Measurements from ENCODE around the gene AACS. TPM values are rescaled to one million over a fixed set of nuclear protein-coding genes. Genes with fewer than 3 reads are reported as not detected.

AACS gene
- total RNA-seq, 6 experiments from 2014 or later: 3.2 to 11.3 (median 4.8) TPM

DNA sequence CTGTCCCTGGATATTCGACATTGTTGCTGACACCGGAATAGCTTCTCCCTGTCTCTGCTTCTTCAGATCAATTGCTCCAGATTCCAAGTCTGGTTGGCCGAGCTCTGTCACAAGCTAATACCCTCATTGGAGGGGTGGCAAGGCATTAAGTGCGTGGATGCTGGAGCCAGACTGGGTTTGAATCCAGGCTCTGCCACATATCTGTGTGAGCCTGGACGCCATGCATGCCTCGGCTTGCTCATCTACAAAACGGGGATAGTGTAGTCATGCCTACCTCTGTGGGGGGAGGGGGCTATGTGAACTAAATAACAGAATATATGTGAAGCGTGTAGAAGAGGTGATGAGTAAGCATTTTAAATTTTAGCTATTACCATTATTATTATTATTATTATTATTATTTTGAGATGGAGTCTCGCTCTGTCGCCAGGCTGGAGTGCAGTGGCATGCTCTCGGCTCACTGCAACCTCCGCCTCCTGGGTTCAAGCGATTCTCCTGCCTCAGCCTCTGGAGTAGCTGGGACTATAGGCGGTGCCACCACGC is 97.3 kb downstream of the AACS start:
- Histone ChIP-seq H3K9me3 (no peaks in the 10 kb centered on the region), H3K27me3 (no peaks in the 10 kb centered on the region), H3K27ac (no peak overlapping the region), H3K36me3 (no peaks in the 10 kb centered on the region), H3K4me3 (no peak overlapping the region), H3K4me1 (no peaks in the 10 kb centered on the region)
- WGBS (ENCODE audit: insufficient coverage, low coverage, low lambda C conversion rate, missing lambda C conversion rate): 85% methylated on average over 5 of the region's 15 CpGs
- no peak for DNase-seq
- TF ChIP-seq, protein P1, sequence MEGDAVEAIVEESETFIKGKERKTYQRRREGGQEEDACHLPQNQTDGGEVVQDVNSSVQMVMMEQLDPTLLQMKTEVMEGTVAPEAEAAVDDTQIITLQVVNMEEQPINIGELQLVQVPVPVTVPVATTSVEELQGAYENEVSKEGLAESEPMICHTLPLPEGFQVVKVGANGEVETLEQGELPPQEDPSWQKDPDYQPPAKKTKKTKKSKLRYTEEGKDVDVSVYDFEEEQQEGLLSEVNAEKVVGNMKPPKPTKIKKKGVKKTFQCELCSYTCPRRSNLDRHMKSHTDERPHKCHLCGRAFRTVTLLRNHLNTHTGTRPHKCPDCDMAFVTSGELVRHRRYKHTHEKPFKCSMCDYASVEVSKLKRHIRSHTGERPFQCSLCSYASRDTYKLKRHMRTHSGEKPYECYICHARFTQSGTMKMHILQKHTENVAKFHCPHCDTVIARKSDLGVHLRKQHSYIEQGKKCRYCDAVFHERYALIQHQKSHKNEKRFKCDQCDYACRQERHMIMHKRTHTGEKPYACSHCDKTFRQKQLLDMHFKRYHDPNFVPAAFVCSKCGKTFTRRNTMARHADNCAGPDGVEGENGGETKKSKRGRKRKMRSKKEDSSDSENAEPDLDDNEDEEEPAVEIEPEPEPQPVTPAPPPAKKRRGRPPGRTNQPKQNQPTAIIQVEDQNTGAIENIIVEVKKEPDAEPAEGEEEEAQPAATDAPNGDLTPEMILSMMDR (IDR thresholded peaks at IDR 0.05): no peak
- TF ChIP-seq POLR2A (IDR thresholded peaks at IDR 0.05): no peak
- no peak for ATAC-seq
- intact Hi-C loops (cut with DNase I): no loop called here

DNA sequence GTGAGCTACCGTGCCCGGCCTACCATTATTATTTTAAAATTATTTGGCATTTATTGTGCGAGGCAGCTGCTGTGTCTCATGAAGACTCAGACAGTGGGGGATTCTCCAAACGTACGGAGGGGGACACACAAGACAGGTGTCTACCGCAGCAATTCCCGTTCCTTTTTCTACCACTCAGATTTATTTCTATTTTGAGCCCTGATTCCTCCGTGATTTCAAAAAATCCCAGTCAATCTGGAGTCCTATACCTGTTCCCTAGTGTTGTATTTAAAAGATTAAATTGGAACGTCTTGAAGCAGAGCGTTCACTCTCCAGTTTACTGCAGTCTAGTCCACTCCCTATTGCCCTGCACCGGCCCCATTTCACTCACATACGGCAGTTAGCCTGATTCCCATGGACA is 97.9 kb downstream of the AACS start:
- intact Hi-C loops (cut with DNase I): no loop called here
- 72% methylated on average over 11 of the region's 12 CpGs for whole genome bisulfite sequencing (ENCODE audit: insufficient coverage, low coverage, low lambda C conversion rate, missing lambda C conversion rate)
- Histone ChIP-seq H3K9me3 (no peaks in the 10 kb centered on the region), H3K36me3 (no peaks in the 10 kb centered on the region), H3K4me3 (no peak overlapping the region), H3K4me1 (no peaks in the 10 kb centered on the region), H3K27me3 (no peaks in the 10 kb centered on the region), H3K27ac (no peak overlapping the region)
- TF ChIP-seq, protein P1 (IDR thresholded peaks at IDR 0.05): no peak
- TF ChIP-seq POLR2A (IDR thresholded peaks at IDR 0.05): no peak
- ATAC-seq: no peak
- DNase-seq: no peak

DNA sequence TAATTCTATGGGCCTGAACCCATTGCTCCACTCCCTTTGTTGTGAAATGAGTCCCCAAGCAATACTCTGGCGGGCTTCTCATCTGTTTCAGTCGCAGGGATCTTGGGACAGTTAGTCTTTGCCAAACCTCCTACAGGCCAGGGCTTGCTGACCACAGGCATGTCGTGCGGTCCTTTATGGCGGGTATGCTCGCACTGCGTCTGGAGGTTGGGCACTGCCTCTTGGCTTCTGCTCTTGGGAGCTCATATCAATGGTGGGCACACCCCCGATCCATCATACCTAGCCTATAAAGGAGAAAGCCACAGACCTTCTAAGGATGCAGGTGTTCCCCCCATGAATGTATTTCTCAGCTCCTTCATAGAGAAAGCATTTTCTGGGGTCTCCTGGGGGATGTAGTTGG is 99.3 kb downstream of the AACS start:
- no peaks in the 10 kb centered on the region for H3K27me3 ChIP-seq
- H3K27ac ChIP-seq: no peak overlapping the region
- H3K9me3 ChIP-seq: no peaks in the 10 kb centered on the region
- no CpG with 5 or more reads among the region's 8 CpGs for WGBS (ENCODE audit: insufficient coverage, low coverage, low lambda C conversion rate, missing lambda C conversion rate)
- no peak overlapping the region for H3K4me3 ChIP-seq
- ATAC-seq (no peak), DNase-seq (no peak)
- no peaks in the 10 kb centered on the region for H3K36me3 ChIP-seq
- intact Hi-C loops (cut with DNase I): no loop called here
- no peak for TF ChIP-seq POLR2A (IDR thresholded peaks at IDR 0.05)
- TF ChIP-seq, protein P1 (IDR thresholded peaks at IDR 0.05): no peak
- H3K4me1 ChIP-seq: no peaks in the 10 kb centered on the region

DNA sequence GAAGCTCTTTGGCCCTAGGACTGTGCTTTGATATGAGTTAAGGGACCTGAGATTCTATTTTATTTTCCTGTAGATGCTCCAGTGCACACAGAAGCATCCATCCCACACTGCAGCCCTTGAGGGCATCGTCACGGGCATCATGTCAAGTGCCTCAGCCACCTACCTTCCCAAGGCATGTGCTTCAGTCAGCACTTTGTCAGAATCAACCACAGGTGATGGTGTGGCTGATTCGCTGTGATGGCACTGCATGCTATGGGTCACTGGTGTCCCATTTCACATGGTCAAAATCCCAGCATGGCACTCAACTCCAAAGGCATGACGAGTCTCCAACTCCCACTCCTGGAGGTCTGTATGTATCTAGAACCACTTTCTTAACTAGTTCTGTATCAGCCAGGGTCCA is 100.8 kb downstream of the AACS start:
- TF ChIP-seq, protein P1 (IDR thresholded peaks at IDR 0.05): no peak
- no peak for TF ChIP-seq POLR2A (IDR thresholded peaks at IDR 0.05)
- DNase-seq (no peak), ATAC-seq (no peak)
- 66% methylated on average over 2 of the region's 4 CpGs for WGBS (ENCODE audit: insufficient coverage, low coverage, low lambda C conversion rate, missing lambda C conversion rate)
- no peak overlapping the region for H3K27ac ChIP-seq
- H3K27me3 ChIP-seq: no peaks in the 10 kb centered on the region
- no peak overlapping the region for H3K4me3 ChIP-seq
- no peaks in the 10 kb centered on the region for H3K36me3 ChIP-seq
- intact Hi-C loops (cut with DNase I): no loop called here
- no peaks in the 10 kb centered on the region for H3K9me3 ChIP-seq
- no peaks in the 10 kb centered on the region for H3K4me1 ChIP-seq

DNA sequence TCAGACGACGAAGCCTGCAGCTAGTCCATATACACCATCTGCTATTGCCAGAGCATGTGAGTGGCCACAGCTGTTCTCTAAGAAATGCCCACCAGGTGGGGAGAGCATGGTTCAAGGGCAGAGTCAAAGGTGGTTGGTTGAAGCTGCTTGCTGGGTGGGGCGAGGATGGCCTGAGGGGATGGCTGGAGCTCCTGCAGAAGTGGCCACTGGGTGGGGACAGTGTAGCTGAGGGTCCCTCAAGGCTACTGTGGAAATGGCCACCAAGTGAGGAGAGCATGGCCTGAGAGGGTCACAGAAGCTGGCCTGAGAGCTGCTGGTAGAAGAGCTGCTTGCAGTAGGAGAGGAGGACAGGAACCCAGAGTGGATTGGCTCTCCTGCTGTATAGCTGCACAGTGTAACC is 102.4 kb downstream of the AACS start:
- Histone ChIP-seq H3K4me1 (no peaks in the 10 kb centered on the region), H3K9me3 (no peaks in the 10 kb centered on the region), H3K27ac (no peak overlapping the region), H3K4me3 (no peak overlapping the region), H3K27me3 (no peaks in the 10 kb centered on the region), H3K36me3 (no peaks in the 10 kb centered on the region)
- TF ChIP-seq POLR2A (IDR thresholded peaks at IDR 0.05): no peak
- TF ChIP-seq, protein P1 (IDR thresholded peaks at IDR 0.05): no peak
- DNase-seq (no peak), ATAC-seq (no peak)
- intact Hi-C loops (cut with DNase I): no loop called here
- 100% methylated on average over 2 of the region's 3 CpGs for WGBS (ENCODE audit: insufficient coverage, low coverage, low lambda C conversion rate, missing lambda C conversion rate)

All from right lobe of liver (tissue), 6 donors.